H1 (cell line): Measurements from ENCODE around the gene PSAP. TPM values are rescaled to one million over a fixed set of nuclear protein-coding genes. Genes with fewer than 3 reads are reported as not detected.

Source experiments
- CTCF ChIA-PET: fragments of 300-600 bp; sonication (Branson Sonifier 250); formaldehyde crosslinking; loops from one replicate; lab custom pipeline; 2021; ENCODE audit not compliant: partially characterized antibody; lab: Charles Lee
- POLR2A ChIA-PET: fragments of 300-600 bp; sonication (Branson Sonifier 250); formaldehyde crosslinking; loops from one replicate; lab custom pipeline; 2021; ENCODE audit warnings: inconsistent platforms; ENCODE audit not compliant: partially characterized antibody; lab: Charles Lee
- DNase-seq, 2 experiments: peaks; one replicate each; pipeline versions ENCODE4 v3.0.0 to v3.0.0-alpha.2; 2010 to 2022; ENCODE audit warnings: low spot score in 2 of 2, low read depth in 1 of 2, mixed read lengths in 1 of 2
- FAIRE-seq: peaks from 2 replicates; lab custom pipeline; 2011; peaks lifted over from hg19 to GRCh38; lab: Jason Lieb, UNC
- H2AFZ ChIP-seq: 2 replicates; pipeline ENCODE4 v1.8.1; 2012; ENCODE audit warnings: low read length, inconsistent platforms
- H2AK5ac ChIP-seq: 2 replicates; pipeline ENCODE4 v1.6.1; 2013; ENCODE audit warnings: low read depth, low read length
- H2BK120ac ChIP-seq: replicated peaks from 2 replicates; pipeline ENCODE3; 2013; ENCODE audit warnings: low read depth, low read length, inconsistent platforms
- H2BK12ac ChIP-seq: 2 replicates; pipeline ENCODE4 v1.6.1; 2013; ENCODE audit warnings: low read depth, low read length
- H2BK15ac ChIP-seq: 2 replicates; pipeline ENCODE4 v1.6.1; 2013; ENCODE audit warnings: low read length
- H2BK20ac ChIP-seq: 2 replicates; pipeline ENCODE4 v1.6.1; 2013; ENCODE audit warnings: low read length
- H2BK5ac ChIP-seq: 2 replicates; pipeline ENCODE4 v1.6.1; 2013; ENCODE audit warnings: low read depth, low read length
- H3K14ac ChIP-seq: 2 replicates; pipeline ENCODE4 v1.6.1; 2013; ENCODE audit warnings: inconsistent platforms; ENCODE audit not compliant: insufficient read length
- H3K18ac ChIP-seq: 2 replicates; pipeline ENCODE4 v1.6.1; 2013; ENCODE audit warnings: low read length; ENCODE audit errors: extremely low read depth
- H3K23ac ChIP-seq: 2 replicates; pipeline ENCODE4 v1.6.1; 2013; ENCODE audit warnings: inconsistent platforms; ENCODE audit not compliant: insufficient read length
- H3K23me2 ChIP-seq: 2 replicates; pipeline ENCODE4 v1.6.1; 2013; ENCODE audit warnings: low read depth, low read length
- H3K27ac ChIP-seq: 2 replicates; pipeline ENCODE4 v1.6.1; 2011; ENCODE audit warnings: low read depth, low read length, inconsistent platforms
- H3K27me3 ChIP-seq, 4 experiments: replicated peaks in 1 of 4; 1 replicate in 1 of 4; 2 replicates in 3 of 4; pipeline versions ENCODE4 v1.6.1 to v1.8.1; 2011 to 2013; ENCODE audit warnings: low read length in 3 of 4, mild to moderate bottlenecking in 3 of 4, inconsistent platforms in 2 of 4, mixed read lengths in 2 of 4, moderate library complexity in 1 of 4; ENCODE audit not compliant: control insufficient read depth in 3 of 4, insufficient read depth in 3 of 4; ENCODE audit errors: extremely low read depth in 1 of 4
- H3K36me3 ChIP-seq, 4 experiments: 2 replicates each; pipeline versions ENCODE4 v1.6.1 to v1.8.1; 2011 to 2013; ENCODE audit warnings: mild to moderate bottlenecking in 4 of 4, low read length in 3 of 4, moderate library complexity in 2 of 4, control low read depth in 1 of 4, inconsistent platforms in 1 of 4; ENCODE audit not compliant: insufficient read depth in 4 of 4, control insufficient read depth in 2 of 4
- H3K4ac ChIP-seq: replicated peaks from 2 replicates; pipeline ENCODE3; 2013; ENCODE audit warnings: low read length, low read depth, mixed read lengths, inconsistent platforms; ENCODE audit not compliant: insufficient read length
- H3K4me1 ChIP-seq, 4 experiments: replicated peaks in 1 of 4; 1 replicate in 1 of 4; 2 replicates in 3 of 4; pipeline versions ENCODE4 v1.6.1 to v1.8.1; 2011 to 2013; ENCODE audit warnings: low read length in 3 of 4, inconsistent platforms in 2 of 4, mixed read lengths in 1 of 4; ENCODE audit not compliant: insufficient read depth in 4 of 4, control insufficient read depth in 3 of 4
- H3K4me2 ChIP-seq, 2 experiments: 2 replicates each; pipeline versions ENCODE4 v1.6.1 to v1.8.1; 2011 to 2013; ENCODE audit warnings: low read depth in 2 of 2, low read length in 2 of 2, control low read depth in 1 of 2, inconsistent platforms in 1 of 2, mild to moderate bottlenecking in 1 of 2; ENCODE audit not compliant: insufficient read depth in 1 of 2
- H3K4me3 ChIP-seq, 4 experiments: fragments of 200-600, 300-600 bp in 1 of 4; sonication (generic), shearing (Covaris generic), sonication (Bioruptor Twin) in 1 of 4; 2 replicates each; pipeline versions ENCODE4 v1.5.1 to v1.8.1; 2011 to 2016; ENCODE audit warnings: low read length in 4 of 4, low read depth in 3 of 4, control low read depth in 2 of 4, inconsistent platforms in 2 of 4, mild to moderate bottlenecking in 2 of 4, mixed read lengths in 1 of 4, moderate library complexity in 1 of 4; ENCODE audit not compliant: insufficient read depth in 2 of 4; ENCODE audit errors: extremely low read depth in 1 of 4
- H3K56ac ChIP-seq: replicated peaks from 2 replicates; pipeline ENCODE3; 2013; ENCODE audit warnings: low read depth, mild to moderate bottlenecking, mixed read lengths, low read length, inconsistent platforms; ENCODE audit not compliant: insufficient read length
- H3K79me1 ChIP-seq: 2 replicates; pipeline ENCODE4 v1.6.1; 2013; ENCODE audit warnings: low read depth, low read length, control low read depth
- H3K79me2 ChIP-seq, 2 experiments: 2 replicates each; pipeline versions ENCODE4 v1.6.1 to v1.8.1; 2012 to 2013; ENCODE audit warnings: low read length in 2 of 2, mild to moderate bottlenecking in 2 of 2, inconsistent platforms in 1 of 2; ENCODE audit not compliant: insufficient read depth in 2 of 2, control insufficient read depth in 1 of 2
- H3K9ac ChIP-seq, 4 experiments: replicated peaks in 1 of 4; 1 replicate in 1 of 4; 2 replicates in 3 of 4; pipeline versions ENCODE4 v1.6.1 to v1.8.1; 2011 to 2013; ENCODE audit warnings: low read depth in 3 of 4, low read length in 3 of 4, control low read depth in 2 of 4, mild to moderate bottlenecking in 2 of 4, moderate library complexity in 2 of 4, inconsistent platforms in 1 of 4; ENCODE audit errors: extremely low read depth in 1 of 4
- H3K9me3 ChIP-seq, 2 experiments: 2 replicates each; pipeline versions ENCODE4 v1.6.1 to v1.8.1; 2012 to 2013; ENCODE audit warnings: mild to moderate bottlenecking in 2 of 2, moderate library complexity in 2 of 2, control low read depth in 1 of 2, inconsistent platforms in 1 of 2, low read depth in 1 of 2, low read length in 1 of 2, mixed read lengths in 1 of 2; ENCODE audit not compliant: insufficient read depth in 2 of 2
- H4K20me1 ChIP-seq, 2 experiments: replicated peaks in 1 of 2; 2 replicates each; pipeline versions ENCODE3 to v1.8.1; 2011 to 2013; ENCODE audit warnings: inconsistent platforms in 2 of 2, low read length in 2 of 2, mild to moderate bottlenecking in 1 of 2; ENCODE audit not compliant: insufficient read depth in 2 of 2, control insufficient read depth in 1 of 2
- H4K5ac ChIP-seq: 2 replicates; pipeline ENCODE4 v1.6.1; 2013; ENCODE audit warnings: low read length, low read depth, mixed read lengths, inconsistent platforms; ENCODE audit not compliant: insufficient read length
- H4K8ac ChIP-seq: 2 replicates; pipeline ENCODE4 v1.8.0; 2013; ENCODE audit warnings: mild to moderate bottlenecking, moderate library complexity, low read length, inconsistent platforms; ENCODE audit not compliant: insufficient read depth; ENCODE audit errors: extremely low read depth
- H4K91ac ChIP-seq: replicated peaks from 2 replicates; pipeline ENCODE3; 2013; ENCODE audit warnings: low read length, mixed read lengths, inconsistent platforms; ENCODE audit not compliant: insufficient read length
- CBX8 ChIP-seq: fragments of 300-800, 300-1000 bp; sonication (generic); IDR thresholded peaks from 2 replicates; pipeline ENCODE4 v1.7.1; 2016; ENCODE audit warnings: low read depth, low read length, borderline replicate concordance
- CREB1 ChIP-seq: IDR thresholded peaks from 2 replicates; pipeline ENCODE4 v1.6.1; 2012; ENCODE audit warnings: inconsistent platforms
- FOSL1 ChIP-seq: IDR thresholded peaks from 2 replicates; pipeline ENCODE4 v1.6.1; 2011; ENCODE audit warnings: mild to moderate bottlenecking, low read depth, low read length, moderate library complexity; ENCODE audit not compliant: insufficient read depth
- KDM1A ChIP-seq: fragments of 200-600, 300-600 bp; sonication (generic); IDR thresholded peaks from 2 replicates; pipeline ENCODE4 v1.7.1; 2016; ENCODE audit warnings: mild to moderate bottlenecking, low read length, borderline replicate concordance
- RXRA ChIP-seq: IDR thresholded peaks from 2 replicates; pipeline ENCODE4 v1.6.1; 2011; ENCODE audit warnings: low read depth, mild to moderate bottlenecking, low read length, moderate library complexity; ENCODE audit not compliant: insufficient read depth
- SIN3A ChIP-seq, 2 experiments: IDR thresholded peaks in 1 of 2; conservative IDR thresholded peaks in 1 of 2; 2 replicates each; pipeline ENCODE4 v1.6.1; 2011 to 2012; ENCODE audit warnings: low read length in 2 of 2, improper control_type of control experiment in 1 of 2, low read depth in 1 of 2, mild to moderate bottlenecking in 1 of 2
- SIRT6 ChIP-seq: IDR thresholded peaks from one replicate; pipeline ENCODE4 v1.7.1; 2012; ENCODE audit warnings: low read length, inconsistent platforms
- SIX5 ChIP-seq: IDR thresholded peaks from 2 replicates; pipeline ENCODE4 v1.6.1; 2011; ENCODE audit warnings: mild to moderate bottlenecking, low read depth, low read length
- SP2 ChIP-seq: IDR thresholded peaks from 2 replicates; pipeline ENCODE4 v1.6.1; 2012; ENCODE audit warnings: mild to moderate bottlenecking, low read length, inconsistent platforms
- SUZ12 ChIP-seq: fragments of 200-600 bp; sonication (generic); IDR thresholded peaks from 2 replicates; pipeline ENCODE4 v1.6.1; 2012; ENCODE audit warnings: mild to moderate bottlenecking, inconsistent platforms, low read length, moderate library complexity, mixed read lengths
- TEAD4 ChIP-seq: IDR thresholded peaks from 2 replicates; pipeline ENCODE4 v1.6.1; 2012; ENCODE audit warnings: low read depth, low read length, inconsistent platforms, mixed read lengths
- YY1 ChIP-seq: IDR thresholded peaks from 2 replicates; pipeline ENCODE4 v1.6.1; 2011; ENCODE audit warnings: low read depth, mild to moderate bottlenecking, low read length
- WGBS, 2 experiments: shearing (Covaris generic) in 1 of 2; methylation state at CpG; one replicate each; pipeline versions ENCODE4 v1.1.6 to v1.1.7; 2013 to 2015; ENCODE audit warnings: low lambda C conversion rate in 2 of 2, mixed read lengths in 2 of 2, inconsistent platforms in 1 of 2, low coverage in 1 of 2, missing lambda C conversion rate in 1 of 2; ENCODE audit not compliant: insufficient replicate concordance in 2 of 2, insufficient coverage in 1 of 2, insufficient read length in 1 of 2; ENCODE audit errors: extremely low coverage in 1 of 2, missing lambda C conversion rate in 1 of 2; 5-methylcytosine and 5-hydroxymethylcytosine counted together
- polyA plus RNA-seq, 7 experiments: library from polyadenylated mRNA; depleted of rRNA in 3 of 7; stranded (reverse) in 5 of 7; unstranded in 2 of 7; fragments of >200 nt in 5 of 7; fragments of 200-250 nt in 2 of 7; gene quantifications; 1 replicate in 5 of 7; 2 replicates in 1 of 7; 4 replicates in 1 of 7; pipeline versions ENCODE4 v1.2.1 to v1.2.3, GENCODE V29; 2011 to 2013; ENCODE audit warnings: missing spikeins in 2 of 7, mixed read lengths in 2 of 7
- total RNA-seq: library from RNA; stranded (reverse); fragmentation: NEBNext Ultra II Directional; extraction: Animal tissue kit (Norgen Biotek cat#: 25700); gene quantifications from 2 replicates; pipeline ENCODE4 v1.2.1, GENCODE V29; 2021

Gene PSAP
- total and polyA plus RNA-seq, 2 of the 8 experiments (the other 6 are each of a cell fraction or from before 2014, with no cell fraction given), result 386 to 504 TPM

GRCh38 chr10:71838264-71839211 lies 12.5 kb downstream of the PSAP start:
- no peak overlapping the region for H4K8ac ChIP-seq
- no peak overlapping the region for H2BK5ac ChIP-seq
- no peak overlapping the region for H3K18ac ChIP-seq
- H3K9me3 ChIP-seq, result no peaks in the 10 kb centered on the region
- POLR2A ChIA-PET, result interaction anchor here (3.6 kb wide), 1 partner anchor 12 kb away, joined by 20 read pairs; the partner anchor contains the start of gene PSAP
- peaks cover 46 to 95% of the 10 kb centered on the region in 2 experiments for H3K79me2 ChIP-seq
- no peak overlapping the region for H3K4me3 ChIP-seq
- no peak overlapping the region for H3K4ac ChIP-seq
- H3K4me1 ChIP-seq, result peaks cover 11 to 28% (median 12%) of the 10 kb centered on the region in 4 experiments
- H2BK15ac ChIP-seq, result no peak overlapping the region; the same call in 1 of the 2 replicates
- no peaks in the 10 kb centered on the region for H3K27me3 ChIP-seq
- peaks cover 23% of the 10 kb centered on the region for H3K79me1 ChIP-seq
- H3K9ac ChIP-seq, result no peak overlapping the region
- H2BK12ac ChIP-seq, result no peak overlapping the region
- H3K27ac ChIP-seq, result no peak overlapping the region
- H3K23me2 ChIP-seq, result no peaks in the 10 kb centered on the region
- H3K4me2 ChIP-seq, result no peak overlapping the region
- no peak overlapping the region for H4K91ac ChIP-seq
- CTCF ChIA-PET, result interaction anchor here (0.6 to 11.0 kb wide), 25 partner anchors 9 to 527 kb away, joined by 3 to 113 read pairs (median 4); partner anchors contain the start of genes PSAP and VSIR
- H3K14ac ChIP-seq, result no peak overlapping the region
- DNase-seq (no peak), FAIRE-seq (no peak)
- H2BK120ac ChIP-seq, result no peak overlapping the region
- no peak overlapping the region for H3K56ac ChIP-seq
- no peak overlapping the region for H2AFZ ChIP-seq
- H3K23ac ChIP-seq, result no peak overlapping the region
- 71% methylated on average over 14 of the region's 14 CpGs; no CpG with 5 or more reads in 1 of the 2 experiments for WGBS, 2 experiments
- peaks cover 41 to 45% of the 10 kb centered on the region in 2 experiments for H4K20me1 ChIP-seq
- H2AK5ac ChIP-seq, result no peak overlapping the region
- no peak overlapping the region for H2BK20ac ChIP-seq
- no peak overlapping the region for H4K5ac ChIP-seq
- H3K36me3 ChIP-seq, result peaks cover 0 to 3% (median 1%) of the 10 kb centered on the region in 4 experiments; a peak in 2 of 8 replicates
- no peak for TF ChIP-seq YY1
- TF ChIP-seq SUZ12, result no peak
- no peak for TF ChIP-seq FOSL1
- TF ChIP-seq CREB1, result no peak
- no peak for TF ChIP-seq SIX5
- no peak for TF ChIP-seq RXRA
- TF ChIP-seq SIN3A (conservative IDR thresholded peaks at IDR 0.05 in 1 of 2, IDR thresholded peaks at IDR 0.05 in 1 of 2; ENCODE audit: low read depth in 1 of 2, low read length in 2 of 2), result no peak
- no peak for TF ChIP-seq TEAD4
- no peak for TF ChIP-seq KDM1A
- no peak for TF ChIP-seq SIRT6
- TF ChIP-seq CBX8, result no peak
- no peak for TF ChIP-seq SP2
